Omental fat pad (tissue), 4 donors: Measurements from ENCODE around the gene GNG8. TPM values are rescaled to one million over a fixed set of nuclear protein-coding genes. Genes with fewer than 3 reads are reported as not detected.

ENCODE experiments used
- ATAC-seq: fragments of 150-250 bp; one replicate; pipeline ENCODE4 v1.9.1; 2016; ENCODE audit warnings: mild to moderate bottlenecking, moderate library complexity; ENCODE audit not compliant: low FRiP score
- DNase-seq: peaks from one replicate; pipeline ENCODE4 v3.0.0-alpha.2; 2019; ENCODE audit warnings: low spot score
- CTCF ChIP-seq, 3 donors: fragments of 450-650 bp; IDR thresholded peaks; one replicate each; pipeline ENCODE4 v1.5.1; 2016 to 2017; ENCODE audit warnings: antibody characterized with exemption in 3 of 3, mild to moderate bottlenecking in 3 of 3, moderate library complexity in 2 of 3
- total RNA-seq, 4 donors: library from RNA; depleted of rRNA; stranded (reverse); fragments of >200 nt; gene quantifications; one replicate each; pipeline ENCODE4 v1.1.0, GENCODE V29; 2016

GNG8 gene
- total RNA-seq, 4 donors from 2014 or later = not detected

DNA sequence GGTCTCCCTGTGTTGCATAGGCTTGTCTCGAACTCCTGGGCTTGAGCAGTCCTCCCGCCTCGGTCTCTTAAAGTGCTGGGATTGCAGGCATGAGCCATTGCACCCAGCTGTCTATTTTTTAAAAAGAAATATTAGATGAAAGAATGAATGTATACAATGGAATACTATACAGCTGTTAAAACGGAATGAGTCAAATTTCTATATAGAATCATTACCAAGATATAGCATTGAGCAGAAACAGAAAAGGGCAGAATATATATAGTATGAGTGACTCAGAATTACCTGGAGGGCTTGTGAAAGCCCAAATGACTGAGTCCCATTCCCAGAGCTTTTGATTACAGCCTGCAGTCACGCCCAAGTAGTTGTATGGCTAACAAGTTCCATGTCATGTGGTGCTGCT is 20.5 kb upstream of the GNG8 start:
- ATAC-seq = no peak
- no peak for TF ChIP-seq CTCF (IDR thresholded peaks at IDR 0.05)
- DNase-seq = no peak

GRCh38 chr19:46654621-46655152 is 18.7 kb upstream of the GNG8 start:
- DNase-seq = no peak
- TF ChIP-seq CTCF (IDR thresholded peaks at IDR 0.05) = no peak
- ATAC-seq = no peak

DNA sequence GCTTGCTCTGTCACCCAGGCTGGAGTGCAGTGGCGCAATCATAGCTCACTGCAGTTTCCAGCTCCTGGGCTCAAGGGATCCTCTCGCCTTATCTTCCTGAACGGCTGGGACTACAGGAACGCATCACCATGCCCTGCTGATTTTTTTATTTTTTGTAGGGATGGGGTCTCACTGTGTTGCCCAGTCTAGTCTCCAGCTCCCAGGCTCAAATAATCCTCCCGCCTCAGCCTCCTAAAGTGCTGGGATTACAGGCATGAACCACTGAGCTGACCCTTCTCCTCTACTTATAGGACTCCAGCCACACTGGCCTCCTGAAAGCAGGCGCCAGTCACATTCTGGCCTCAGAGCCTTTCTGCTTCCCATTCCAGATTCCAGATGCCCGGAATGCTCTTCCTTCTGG is 14.4 kb upstream of the GNG8 start:
- TF ChIP-seq CTCF (IDR thresholded peaks at IDR 0.05) = no peak
- ATAC-seq = no peak

DNA sequence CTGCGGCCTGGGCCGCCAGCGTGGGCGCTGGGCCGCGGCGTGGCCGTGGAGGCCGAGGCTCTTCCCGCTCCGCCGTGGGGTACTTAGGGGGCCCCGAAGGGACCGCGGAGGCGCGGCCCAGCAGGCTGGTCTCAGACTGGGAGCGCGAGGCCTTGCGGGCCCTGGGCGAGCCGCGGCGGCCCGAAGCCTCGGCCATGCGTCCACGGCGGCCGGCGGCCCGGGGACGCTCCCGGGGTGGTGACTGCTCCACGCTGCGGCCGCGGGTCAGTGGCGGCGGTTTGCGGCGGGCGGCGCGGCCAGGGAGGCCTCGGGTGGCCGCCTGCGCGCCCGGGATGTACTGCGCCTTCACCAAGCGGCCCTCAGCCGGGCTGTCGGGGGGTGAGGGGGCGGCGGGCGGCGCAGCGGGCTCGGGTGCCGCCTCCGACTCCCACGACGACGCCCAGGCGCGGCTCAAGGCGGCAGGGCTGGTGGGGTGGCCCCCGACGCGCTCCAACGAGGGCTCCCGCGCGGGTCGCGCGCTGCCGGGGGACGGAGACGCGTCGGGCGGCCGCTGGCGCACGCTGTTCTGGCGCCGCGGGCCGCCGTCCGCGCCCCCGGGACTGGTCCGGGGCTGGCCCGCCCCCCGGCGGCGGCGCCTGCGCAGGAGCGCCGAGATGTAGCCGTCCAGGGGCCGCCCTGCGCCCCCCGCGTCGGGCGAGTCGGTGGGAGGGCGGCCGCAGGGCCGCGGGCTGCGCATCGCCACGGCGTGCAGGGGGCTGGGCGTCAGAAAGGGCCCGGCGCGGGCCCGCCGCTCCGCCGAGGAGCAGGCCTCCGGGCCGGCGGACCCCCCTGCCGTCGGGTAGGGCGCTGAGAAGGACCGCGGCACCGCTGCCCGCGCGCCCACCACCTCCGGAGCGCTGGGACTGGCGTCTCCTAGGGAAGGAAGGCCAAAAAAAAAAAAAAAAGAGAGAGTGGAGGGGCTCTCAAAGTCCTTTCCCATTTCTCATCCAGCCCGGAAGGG is 13.3 kb upstream of the GNG8 start:
- no peak for TF ChIP-seq CTCF (IDR thresholded peaks at IDR 0.05)
- ATAC-seq (no peak), DNase-seq (no peak)

More for the DNA sequence above, 14.4 kb upstream of the GNG8 start:
- no peak for DNase-seq

DNA sequence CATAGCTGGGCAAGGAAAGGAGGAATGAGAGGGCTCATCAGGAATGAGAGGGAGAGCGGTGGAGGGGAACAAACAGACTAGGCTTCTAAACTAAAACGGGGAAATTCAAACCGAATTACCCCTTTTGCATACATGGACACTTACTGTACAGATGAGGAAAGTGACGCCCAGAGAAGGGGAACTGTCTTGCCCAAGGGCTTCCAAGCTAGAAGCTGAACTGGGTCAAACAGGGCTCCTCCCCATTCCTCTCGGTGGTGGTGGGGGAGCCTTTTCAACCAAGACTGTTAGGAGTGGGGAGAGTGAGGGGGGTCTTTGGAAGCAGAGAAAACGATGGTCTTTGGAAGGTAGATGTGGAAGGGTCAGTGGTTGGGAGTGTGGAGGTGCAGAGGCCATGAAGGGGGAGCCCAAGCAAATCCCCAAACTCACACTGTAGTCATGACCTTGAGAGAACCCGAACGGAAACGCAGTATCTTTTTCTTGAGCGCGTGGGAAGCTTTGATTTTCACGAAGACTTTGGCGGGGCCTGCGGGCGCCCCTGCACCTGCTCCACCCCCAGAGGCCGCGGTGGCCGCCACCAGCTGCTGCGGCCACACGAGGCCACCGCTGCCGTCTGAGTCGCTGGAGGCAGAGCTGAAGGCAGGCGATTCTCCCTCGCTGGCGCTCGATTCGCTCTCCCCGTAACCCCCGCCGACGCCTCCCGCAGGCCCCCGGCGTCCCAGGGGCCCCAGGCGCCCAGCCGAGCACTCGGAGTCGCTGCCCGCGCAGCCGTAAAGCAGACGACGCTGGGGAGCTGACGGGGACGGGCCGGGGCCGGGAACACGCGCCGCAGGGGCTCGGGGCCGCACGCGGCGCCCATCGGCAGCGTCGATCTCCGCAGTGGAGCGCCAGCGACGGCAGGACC is 12.3 kb upstream of the GNG8 start:
- TF ChIP-seq CTCF (IDR thresholded peaks at IDR 0.05) = no peak
- DNase-seq = no peak

DNA sequence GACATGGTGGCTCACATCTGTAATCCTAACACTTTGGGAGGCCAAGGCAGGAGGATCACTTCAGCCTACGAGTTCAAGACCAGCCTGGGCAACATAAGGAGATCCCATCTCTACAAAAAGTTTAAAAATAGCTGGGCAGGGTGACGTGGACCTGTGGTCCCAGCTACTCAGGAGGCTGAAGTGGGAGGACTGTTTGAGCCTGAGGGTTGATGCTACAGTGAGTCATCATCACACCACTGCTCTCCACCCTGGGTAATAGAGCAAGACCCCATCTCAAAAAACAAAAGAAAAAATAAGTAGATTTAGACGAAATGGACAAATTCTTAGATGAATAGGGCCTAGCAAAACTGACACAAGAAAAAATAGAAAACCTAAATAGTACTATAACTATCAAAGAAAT is 10.4 kb upstream of the GNG8 start:
- TF ChIP-seq CTCF (IDR thresholded peaks at IDR 0.05) = no peak
- ATAC-seq (no peak), DNase-seq (no peak)

More for the DNA sequence above, 12.3 kb upstream of the GNG8 start:
- ATAC-seq = no peak
